H1 (cell line): ENCODE measurements around the gene TSPEAR. TPM values are rescaled to one million over a fixed set of nuclear protein-coding genes. Genes with fewer than 3 reads are reported as not detected.

Experiments used
- CTCF ChIA-PET: fragments of 300-600 bp; sonication (Branson Sonifier 250); formaldehyde crosslinking; loops from one replicate; lab custom pipeline; 2021; ENCODE audit not compliant: partially characterized antibody; lab: Charles Lee
- POLR2A ChIA-PET: fragments of 300-600 bp; sonication (Branson Sonifier 250); formaldehyde crosslinking; loops from one replicate; lab custom pipeline; 2021; ENCODE audit warnings: inconsistent platforms; ENCODE audit not compliant: partially characterized antibody; lab: Charles Lee
- DNase-seq, 2 experiments: peaks; one replicate each; pipeline versions ENCODE4 v3.0.0 to v3.0.0-alpha.2; 2010 to 2022; ENCODE audit warnings: low spot score in 2 of 2, low read depth in 1 of 2, mixed read lengths in 1 of 2
- FAIRE-seq: peaks from 2 replicates; lab custom pipeline; 2011; peaks lifted over from hg19 to GRCh38; lab: Jason Lieb, UNC
- H2AFZ ChIP-seq: 2 replicates; pipeline ENCODE4 v1.8.1; 2012; ENCODE audit warnings: low read length, inconsistent platforms
- H2AK5ac ChIP-seq: 2 replicates; pipeline ENCODE4 v1.6.1; 2013; ENCODE audit warnings: low read depth, low read length
- H2BK120ac ChIP-seq: replicated peaks from 2 replicates; pipeline ENCODE3; 2013; ENCODE audit warnings: low read depth, low read length, inconsistent platforms
- H2BK12ac ChIP-seq: 2 replicates; pipeline ENCODE4 v1.6.1; 2013; ENCODE audit warnings: low read depth, low read length
- H2BK15ac ChIP-seq: 2 replicates; pipeline ENCODE4 v1.6.1; 2013; ENCODE audit warnings: low read length
- H2BK20ac ChIP-seq: 2 replicates; pipeline ENCODE4 v1.6.1; 2013; ENCODE audit warnings: low read length
- H2BK5ac ChIP-seq: 2 replicates; pipeline ENCODE4 v1.6.1; 2013; ENCODE audit warnings: low read depth, low read length
- H3K14ac ChIP-seq: 2 replicates; pipeline ENCODE4 v1.6.1; 2013; ENCODE audit warnings: inconsistent platforms; ENCODE audit not compliant: insufficient read length
- H3K18ac ChIP-seq: 2 replicates; pipeline ENCODE4 v1.6.1; 2013; ENCODE audit warnings: low read length; ENCODE audit errors: extremely low read depth
- H3K23ac ChIP-seq: 2 replicates; pipeline ENCODE4 v1.6.1; 2013; ENCODE audit warnings: inconsistent platforms; ENCODE audit not compliant: insufficient read length
- H3K23me2 ChIP-seq: 2 replicates; pipeline ENCODE4 v1.6.1; 2013; ENCODE audit warnings: low read depth, low read length
- H3K27ac ChIP-seq: 2 replicates; pipeline ENCODE4 v1.6.1; 2011; ENCODE audit warnings: low read depth, low read length, inconsistent platforms
- H3K27me3 ChIP-seq, 4 experiments: replicated peaks in 1 of 4; 1 replicate in 1 of 4; 2 replicates in 3 of 4; pipeline versions ENCODE4 v1.6.1 to v1.8.1; 2011 to 2013; ENCODE audit warnings: low read length in 3 of 4, mild to moderate bottlenecking in 3 of 4, inconsistent platforms in 2 of 4, mixed read lengths in 2 of 4, moderate library complexity in 1 of 4; ENCODE audit not compliant: control insufficient read depth in 3 of 4, insufficient read depth in 3 of 4; ENCODE audit errors: extremely low read depth in 1 of 4
- H3K36me3 ChIP-seq, 4 experiments: 2 replicates each; pipeline versions ENCODE4 v1.6.1 to v1.8.1; 2011 to 2013; ENCODE audit warnings: mild to moderate bottlenecking in 4 of 4, low read length in 3 of 4, moderate library complexity in 2 of 4, control low read depth in 1 of 4, inconsistent platforms in 1 of 4; ENCODE audit not compliant: insufficient read depth in 4 of 4, control insufficient read depth in 2 of 4
- H3K4ac ChIP-seq: replicated peaks from 2 replicates; pipeline ENCODE3; 2013; ENCODE audit warnings: low read length, low read depth, mixed read lengths, inconsistent platforms; ENCODE audit not compliant: insufficient read length
- H3K4me1 ChIP-seq, 4 experiments: replicated peaks in 1 of 4; 1 replicate in 1 of 4; 2 replicates in 3 of 4; pipeline versions ENCODE4 v1.6.1 to v1.8.1; 2011 to 2013; ENCODE audit warnings: low read length in 3 of 4, inconsistent platforms in 2 of 4, mixed read lengths in 1 of 4; ENCODE audit not compliant: insufficient read depth in 4 of 4, control insufficient read depth in 3 of 4
- H3K4me2 ChIP-seq, 2 experiments: 2 replicates each; pipeline versions ENCODE4 v1.6.1 to v1.8.1; 2011 to 2013; ENCODE audit warnings: low read depth in 2 of 2, low read length in 2 of 2, control low read depth in 1 of 2, inconsistent platforms in 1 of 2, mild to moderate bottlenecking in 1 of 2; ENCODE audit not compliant: insufficient read depth in 1 of 2
- H3K4me3 ChIP-seq, 4 experiments: fragments of 200-600, 300-600 bp in 1 of 4; sonication (generic), shearing (Covaris generic), sonication (Bioruptor Twin) in 1 of 4; 2 replicates each; pipeline versions ENCODE4 v1.5.1 to v1.8.1; 2011 to 2016; ENCODE audit warnings: low read length in 4 of 4, low read depth in 3 of 4, control low read depth in 2 of 4, inconsistent platforms in 2 of 4, mild to moderate bottlenecking in 2 of 4, mixed read lengths in 1 of 4, moderate library complexity in 1 of 4; ENCODE audit not compliant: insufficient read depth in 2 of 4; ENCODE audit errors: extremely low read depth in 1 of 4
- H3K56ac ChIP-seq: replicated peaks from 2 replicates; pipeline ENCODE3; 2013; ENCODE audit warnings: low read depth, mild to moderate bottlenecking, mixed read lengths, low read length, inconsistent platforms; ENCODE audit not compliant: insufficient read length
- H3K79me1 ChIP-seq: 2 replicates; pipeline ENCODE4 v1.6.1; 2013; ENCODE audit warnings: low read depth, low read length, control low read depth
- H3K79me2 ChIP-seq, 2 experiments: 2 replicates each; pipeline versions ENCODE4 v1.6.1 to v1.8.1; 2012 to 2013; ENCODE audit warnings: low read length in 2 of 2, mild to moderate bottlenecking in 2 of 2, inconsistent platforms in 1 of 2; ENCODE audit not compliant: insufficient read depth in 2 of 2, control insufficient read depth in 1 of 2
- H3K9ac ChIP-seq, 4 experiments: replicated peaks in 1 of 4; 1 replicate in 1 of 4; 2 replicates in 3 of 4; pipeline versions ENCODE4 v1.6.1 to v1.8.1; 2011 to 2013; ENCODE audit warnings: low read depth in 3 of 4, low read length in 3 of 4, control low read depth in 2 of 4, mild to moderate bottlenecking in 2 of 4, moderate library complexity in 2 of 4, inconsistent platforms in 1 of 4; ENCODE audit errors: extremely low read depth in 1 of 4
- H3K9me3 ChIP-seq, 2 experiments: 2 replicates each; pipeline versions ENCODE4 v1.6.1 to v1.8.1; 2012 to 2013; ENCODE audit warnings: mild to moderate bottlenecking in 2 of 2, moderate library complexity in 2 of 2, control low read depth in 1 of 2, inconsistent platforms in 1 of 2, low read depth in 1 of 2, low read length in 1 of 2, mixed read lengths in 1 of 2; ENCODE audit not compliant: insufficient read depth in 2 of 2
- H4K20me1 ChIP-seq, 2 experiments: replicated peaks in 1 of 2; 2 replicates each; pipeline versions ENCODE3 to v1.8.1; 2011 to 2013; ENCODE audit warnings: inconsistent platforms in 2 of 2, low read length in 2 of 2, mild to moderate bottlenecking in 1 of 2; ENCODE audit not compliant: insufficient read depth in 2 of 2, control insufficient read depth in 1 of 2
- H4K5ac ChIP-seq: 2 replicates; pipeline ENCODE4 v1.6.1; 2013; ENCODE audit warnings: low read length, low read depth, mixed read lengths, inconsistent platforms; ENCODE audit not compliant: insufficient read length
- H4K8ac ChIP-seq: 2 replicates; pipeline ENCODE4 v1.8.0; 2013; ENCODE audit warnings: mild to moderate bottlenecking, moderate library complexity, low read length, inconsistent platforms; ENCODE audit not compliant: insufficient read depth; ENCODE audit errors: extremely low read depth
- H4K91ac ChIP-seq: replicated peaks from 2 replicates; pipeline ENCODE3; 2013; ENCODE audit warnings: low read length, mixed read lengths, inconsistent platforms; ENCODE audit not compliant: insufficient read length
- GABPA ChIP-seq: IDR thresholded peaks from 2 replicates; pipeline ENCODE4 v1.6.1; 2011; ENCODE audit warnings: mild to moderate bottlenecking, low read length, moderate library complexity, borderline replicate concordance; ENCODE audit not compliant: insufficient read depth
- NRF1 ChIP-seq: IDR thresholded peaks from 2 replicates; pipeline ENCODE4 v1.6.1; 2011; ENCODE audit warnings: mild to moderate bottlenecking, low read depth, low read length, improper control_type of control experiment
- POU5F1 ChIP-seq: IDR thresholded peaks from 2 replicates; pipeline ENCODE4 v1.6.1; 2011; ENCODE audit warnings: low read depth, mild to moderate bottlenecking, low read length, moderate library complexity
- RBBP5 ChIP-seq: IDR thresholded peaks from 2 replicates; pipeline ENCODE4 v1.7.1; 2012; ENCODE audit warnings: low read depth, mild to moderate bottlenecking, inconsistent platforms, low read length, moderate library complexity, borderline replicate concordance
- SIRT6 ChIP-seq: IDR thresholded peaks from one replicate; pipeline ENCODE4 v1.7.1; 2012; ENCODE audit warnings: low read length, inconsistent platforms
- WGBS, 2 experiments: shearing (Covaris generic) in 1 of 2; methylation state at CpG; one replicate each; pipeline versions ENCODE4 v1.1.6 to v1.1.7; 2013 to 2015; ENCODE audit warnings: low lambda C conversion rate in 2 of 2, mixed read lengths in 2 of 2, inconsistent platforms in 1 of 2, low coverage in 1 of 2, missing lambda C conversion rate in 1 of 2; ENCODE audit not compliant: insufficient replicate concordance in 2 of 2, insufficient coverage in 1 of 2, insufficient read length in 1 of 2; ENCODE audit errors: extremely low coverage in 1 of 2, missing lambda C conversion rate in 1 of 2; 5-methylcytosine and 5-hydroxymethylcytosine counted together
- polyA plus RNA-seq, 7 experiments: library from polyadenylated mRNA; depleted of rRNA in 3 of 7; stranded (reverse) in 5 of 7; unstranded in 2 of 7; fragments of >200 nt in 5 of 7; fragments of 200-250 nt in 2 of 7; gene quantifications; 1 replicate in 5 of 7; 2 replicates in 1 of 7; 4 replicates in 1 of 7; pipeline versions ENCODE4 v1.2.1 to v1.2.3, GENCODE V29; 2011 to 2013; ENCODE audit warnings: missing spikeins in 2 of 7, mixed read lengths in 2 of 7
- total RNA-seq: library from RNA; stranded (reverse); fragmentation: NEBNext Ultra II Directional; extraction: Animal tissue kit (Norgen Biotek cat#: 25700); gene quantifications from 2 replicates; pipeline ENCODE4 v1.2.1, GENCODE V29; 2021

Gene TSPEAR
- total and polyA plus RNA-seq, 2 of the 8 experiments (the other 6 are each of a cell fraction or from before 2014, with no cell fraction given) = 0.58 to 0.89 TPM

DNA sequence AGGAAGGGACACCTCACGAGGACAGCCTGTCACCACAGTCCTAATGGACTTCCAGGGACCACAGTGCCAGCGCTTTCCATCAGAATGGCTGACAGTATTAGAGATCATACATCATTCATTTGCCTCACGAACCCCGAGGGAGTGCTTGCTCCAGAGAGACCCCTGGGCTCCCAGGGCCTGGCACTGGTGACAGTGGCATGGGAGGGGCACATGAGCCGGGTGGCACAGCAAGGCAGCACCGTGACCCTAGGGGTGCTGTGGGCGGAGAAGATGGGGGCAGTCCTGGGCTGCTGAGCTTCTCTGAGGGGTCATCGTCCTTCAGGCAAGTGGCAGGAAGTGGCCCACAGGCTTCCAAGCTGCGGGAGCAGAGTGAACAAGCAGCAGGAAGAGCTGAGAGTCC lies 16.4 kb upstream of the TSPEAR start:
- no peak overlapping the region for H2BK5ac ChIP-seq
- peaks cover 0 to 14% (median 10%) of the 10 kb centered on the region in 4 experiments; a peak in 5 of 7 replicates for H3K4me1 ChIP-seq
- no peaks in the 10 kb centered on the region; a peak in 1 of 4 replicates for H3K9me3 ChIP-seq
- CTCF ChIA-PET = interaction anchor here (1.3 to 1.6 kb wide), 4 partner anchors 10 to 34 kb away, joined by 3 to 7 read pairs (median 4); partner anchors contain the start of gene KRTAP10-12
- no peak overlapping the region for H3K14ac ChIP-seq
- no peak overlapping the region for H3K18ac ChIP-seq
- no peak overlapping the region for H3K4ac ChIP-seq
- H3K23ac ChIP-seq = no peak overlapping the region
- POLR2A ChIA-PET = interaction anchor here (1.3 to 1.4 kb wide), 2 partner anchors 9 to 40 kb away, joined by 3 to 4 read pairs; no protein-coding TSS in a partner anchor
- H4K5ac ChIP-seq = no peak overlapping the region
- peaks cover 0 to 15% (median 9%) of the 10 kb centered on the region in 4 experiments; a peak in 6 of 7 replicates for H3K27me3 ChIP-seq
- no peaks in the 10 kb centered on the region for H3K36me3 ChIP-seq
- H2BK12ac ChIP-seq = 0 out of 2 replicates have a peak overlapping the region, but pooled peaks have one; percentile 60
- H4K8ac ChIP-seq = no peak overlapping the region
- H2BK120ac ChIP-seq = no peak overlapping the region
- H3K9ac ChIP-seq = no peak overlapping the region
- no peak overlapping the region for H3K4me2 ChIP-seq
- no peak overlapping the region for H3K27ac ChIP-seq
- H3K79me2 ChIP-seq = no peaks in the 10 kb centered on the region
- H3K4me3 ChIP-seq = no peak overlapping the region
- H2BK15ac ChIP-seq = peak overlapping the region; percentile 81; the same call in 1 of the 2 replicates
- 88% methylated on average over 9 of the region's 9 CpGs; no CpG with 5 or more reads in 1 of the 2 experiments for WGBS, 2 experiments
- no peaks in the 10 kb centered on the region; the same call in 1 of the 2 replicates for H3K23me2 ChIP-seq
- H3K56ac ChIP-seq = no peak overlapping the region
- no peaks in the 10 kb centered on the region for H4K20me1 ChIP-seq
- TF ChIP-seq RBBP5 (no peak), NRF1 (no peak), POU5F1 (no peak), SIRT6 (no peak), GABPA (no peak)
- no peak overlapping the region for H4K91ac ChIP-seq
- H2AFZ ChIP-seq = no peak overlapping the region
- no peaks in the 10 kb centered on the region for H3K79me1 ChIP-seq
- no peak overlapping the region for H2AK5ac ChIP-seq
- FAIRE-seq = no peak
- no peak for DNase-seq
- no peak overlapping the region for H2BK20ac ChIP-seq
